ENCODE measurements around the gene CLDN9. TPM values are rescaled to one million over a fixed set of nuclear protein-coding genes. Genes with fewer than 3 reads are reported as not detected.

Gene CLDN9
- total and polyA plus RNA-seq, 2 experiments from 2014 or later, result 3.5 to 8.9 TPM

DNA sequence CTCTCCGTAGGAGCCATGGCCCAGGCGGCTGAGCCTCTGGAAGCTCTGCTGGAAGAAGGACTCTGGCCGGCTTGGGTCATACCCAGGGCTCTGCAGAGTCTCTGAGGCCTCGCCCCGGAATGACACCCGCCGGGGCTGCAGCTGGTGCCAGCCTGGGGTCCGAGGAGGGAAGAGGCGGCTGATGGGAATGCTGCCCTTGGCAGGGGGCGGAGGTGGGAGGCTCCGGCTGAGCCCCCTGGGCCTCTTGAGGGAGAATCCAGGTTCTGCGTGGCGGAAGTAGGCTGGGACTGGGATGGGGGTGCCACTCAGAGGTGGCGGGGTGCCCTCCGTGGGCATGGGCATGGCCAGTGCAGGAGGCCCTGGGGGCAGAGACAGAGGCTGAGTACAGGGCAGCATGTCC, 36.0 kb upstream of the CLDN9 start:
- Histone ChIP-seq H3K4me3 (no peak overlapping the region), H3K27ac (no peak overlapping the region), H3K9me3 (ENCODE audit: low read depth) (no peaks in the 10 kb centered on the region), H3K79me2 (peaks cover 5% of the 10 kb centered on the region), H3K4me2 (no peak overlapping the region), H4K20me1 (ENCODE audit: insufficient read depth, poor library complexity, severe bottlenecking) (no peaks in the 10 kb centered on the region), H3K27me3 (no peaks in the 10 kb centered on the region), H3K9me2 (replicated peaks; ENCODE audit: insufficient read depth) (no peaks in the 10 kb centered on the region), H3K4me1 (ENCODE audit: insufficient read depth) (peaks cover 9% of the 10 kb centered on the region), H2AFZ (no peak overlapping the region), H3K36me3 (replicated peaks; ENCODE audit: insufficient read depth, low read depth) (no peaks in the 10 kb centered on the region)
- TF ChIP-seq CTCF (IDR thresholded peaks at IDR 0.05; ENCODE audit: poor library complexity) (no peak), EZH2phosphoT487 (IDR thresholded peaks at IDR 0.05; ENCODE audit: low read depth, severe bottlenecking, unreplicated experiment) (no peak), EZH2 (IDR thresholded peaks at IDR 0.05; ENCODE audit: borderline replicate concordance) (no peak)
- WGBS (ENCODE audit: low lambda C conversion rate, missing lambda C conversion rate), result 95% methylated on average over 15 of the region's 15 CpGs
- DNase-seq (ENCODE audit: low spot score), result no peak

DNA sequence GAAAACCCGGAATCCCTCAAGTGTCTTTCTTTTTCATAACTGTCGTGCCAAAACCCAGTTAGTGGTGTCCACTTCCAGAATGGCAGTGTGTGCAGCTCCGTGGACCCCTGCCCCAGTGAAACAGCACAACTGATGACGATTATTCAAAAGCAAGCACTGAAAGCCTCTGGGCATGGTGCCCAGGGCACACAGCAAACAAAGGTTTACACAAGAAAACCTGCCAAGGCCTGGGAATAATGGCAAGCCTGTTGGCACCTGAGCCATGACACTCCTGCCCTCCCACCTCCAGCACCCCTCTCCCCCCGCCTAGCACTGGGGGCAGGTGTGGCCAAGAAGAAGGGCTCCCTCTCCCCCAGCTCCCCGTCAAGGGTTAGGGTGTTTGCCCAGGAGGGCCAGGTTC, 35.3 kb upstream of the CLDN9 start:
- Histone ChIP-seq H3K4me3 (no peak overlapping the region), H2AFZ (no peak overlapping the region), H3K9me3 (ENCODE audit: low read depth) (no peaks in the 10 kb centered on the region), H3K36me3 (replicated peaks; ENCODE audit: insufficient read depth, low read depth) (no peaks in the 10 kb centered on the region), H3K4me1 (ENCODE audit: insufficient read depth) (peaks cover 9% of the 10 kb centered on the region), H3K27me3 (no peaks in the 10 kb centered on the region), H3K4me2 (no peak overlapping the region), H3K27ac (no peak overlapping the region), H3K79me2 (peaks cover 5% of the 10 kb centered on the region), H3K9me2 (replicated peaks; ENCODE audit: insufficient read depth) (no peaks in the 10 kb centered on the region), H4K20me1 (ENCODE audit: insufficient read depth, poor library complexity, severe bottlenecking) (no peaks in the 10 kb centered on the region)
- no peak for DNase-seq (ENCODE audit: low spot score)
- 94% methylated on average over 6 of the region's 6 CpGs for WGBS (ENCODE audit: low lambda C conversion rate, missing lambda C conversion rate)
- TF ChIP-seq EZH2phosphoT487 (IDR thresholded peaks at IDR 0.05; ENCODE audit: low read depth, severe bottlenecking, unreplicated experiment) (no peak), EZH2 (IDR thresholded peaks at IDR 0.05; ENCODE audit: borderline replicate concordance) (no peak), CTCF (IDR thresholded peaks at IDR 0.05; ENCODE audit: poor library complexity) (no peak)

DNA sequence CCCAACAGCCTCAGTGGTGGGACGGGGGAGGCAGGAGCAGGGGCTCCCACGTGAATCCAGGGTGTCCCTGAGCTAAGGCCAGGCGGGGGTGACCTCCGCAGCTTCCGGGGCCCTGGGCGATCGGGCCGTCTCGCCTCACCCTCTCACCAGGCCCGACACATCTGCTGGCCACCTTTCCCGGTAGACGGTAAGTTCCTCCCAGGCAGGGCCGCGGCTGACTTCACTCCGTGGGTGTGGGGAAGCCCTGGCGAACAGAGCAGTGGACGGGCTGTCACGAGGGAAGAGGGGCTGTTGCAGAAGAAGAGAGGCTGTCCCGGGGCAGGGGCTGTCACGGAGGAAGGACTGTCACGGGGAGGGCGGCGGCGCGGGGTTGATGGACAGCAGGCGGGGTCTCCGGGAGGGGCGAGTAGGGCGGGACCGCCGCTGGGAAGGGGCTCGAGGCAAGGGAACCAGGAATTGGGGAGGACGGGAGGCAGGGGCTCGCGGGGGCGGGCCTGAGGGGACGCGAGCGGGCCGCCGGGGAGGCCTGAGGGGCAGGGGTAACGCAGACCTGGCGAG, 33.0 kb upstream of the CLDN9 start:
- Histone ChIP-seq H3K4me1 (ENCODE audit: insufficient read depth) (peaks cover 9% of the 10 kb centered on the region), H3K27ac (no peak overlapping the region), H3K36me3 (replicated peaks; ENCODE audit: insufficient read depth, low read depth) (no peaks in the 10 kb centered on the region), H3K4me2 (peak overlapping the region; percentile 98), H3K27me3 (no peaks in the 10 kb centered on the region), H3K79me2 (peaks cover 5% of the 10 kb centered on the region), H4K20me1 (ENCODE audit: insufficient read depth, poor library complexity, severe bottlenecking) (no peaks in the 10 kb centered on the region), H2AFZ (peak overlapping the region; percentile 25), H3K9me2 (replicated peaks; ENCODE audit: insufficient read depth) (no peaks in the 10 kb centered on the region), H3K4me3 (peak overlapping the region; percentile 67), H3K9me3 (ENCODE audit: low read depth) (no peaks in the 10 kb centered on the region)
- 16% methylated on average over 18 of the region's 43 CpGs for WGBS (ENCODE audit: low lambda C conversion rate, missing lambda C conversion rate)
- no peak for TF ChIP-seq EZH2phosphoT487 (IDR thresholded peaks at IDR 0.05; ENCODE audit: low read depth, severe bottlenecking, unreplicated experiment)
- TF ChIP-seq EZH2 (IDR thresholded peaks at IDR 0.05; ENCODE audit: borderline replicate concordance), result no peak
- TF ChIP-seq CTCF (IDR thresholded peaks at IDR 0.05; ENCODE audit: poor library complexity), result no peak
- DNase-seq (ENCODE audit: low spot score), result no peak
